ENCODE measurements around the gene BMPR2. TPM values are rescaled to one million over a fixed set of nuclear protein-coding genes. Genes with fewer than 3 reads are reported as not detected.

Gene BMPR2
- total and polyA plus RNA-seq, 2 of the 8 experiments (the other 6 are each of a cell fraction or from before 2014, with no cell fraction given): 5.5 to 19.8 TPM

- no peak for FAIRE-seq
- no peak for TF ChIP-seq CHD1 (IDR thresholded peaks at IDR 0.05; ENCODE audit: low read depth, low read length)
- TF ChIP-seq RAD21 (IDR thresholded peaks at IDR 0.05 in 1 of 2, conservative IDR thresholded peaks at IDR 0.05 in 1 of 2; ENCODE audit: low read depth in 2 of 2, low read length in 2 of 2): peak; percentile 22; a peak in 2 of 4 replicates
- TF ChIP-seq, protein P1, sequence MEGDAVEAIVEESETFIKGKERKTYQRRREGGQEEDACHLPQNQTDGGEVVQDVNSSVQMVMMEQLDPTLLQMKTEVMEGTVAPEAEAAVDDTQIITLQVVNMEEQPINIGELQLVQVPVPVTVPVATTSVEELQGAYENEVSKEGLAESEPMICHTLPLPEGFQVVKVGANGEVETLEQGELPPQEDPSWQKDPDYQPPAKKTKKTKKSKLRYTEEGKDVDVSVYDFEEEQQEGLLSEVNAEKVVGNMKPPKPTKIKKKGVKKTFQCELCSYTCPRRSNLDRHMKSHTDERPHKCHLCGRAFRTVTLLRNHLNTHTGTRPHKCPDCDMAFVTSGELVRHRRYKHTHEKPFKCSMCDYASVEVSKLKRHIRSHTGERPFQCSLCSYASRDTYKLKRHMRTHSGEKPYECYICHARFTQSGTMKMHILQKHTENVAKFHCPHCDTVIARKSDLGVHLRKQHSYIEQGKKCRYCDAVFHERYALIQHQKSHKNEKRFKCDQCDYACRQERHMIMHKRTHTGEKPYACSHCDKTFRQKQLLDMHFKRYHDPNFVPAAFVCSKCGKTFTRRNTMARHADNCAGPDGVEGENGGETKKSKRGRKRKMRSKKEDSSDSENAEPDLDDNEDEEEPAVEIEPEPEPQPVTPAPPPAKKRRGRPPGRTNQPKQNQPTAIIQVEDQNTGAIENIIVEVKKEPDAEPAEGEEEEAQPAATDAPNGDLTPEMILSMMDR (IDR thresholded peaks at IDR 0.05; ENCODE audit: control extremely low read depth in 1 of 3, insufficient read depth in 1 of 3, low read depth in 1 of 3, low read length in 3 of 3): peak in 1 of 3 experiments; percentile 12; a peak in 1 of 4 replicates
- Histone ChIP-seq H4K20me1 (replicated peaks in 1 of 2; ENCODE audit: control insufficient read depth in 1 of 2, insufficient read depth in 2 of 2, low read length in 2 of 2) (no peaks in the 10 kb centered on the region), H3K27ac (ENCODE audit: low read depth, low read length) (no peak overlapping the region), H3K18ac (ENCODE audit: extremely low read depth, low read length) (no peak overlapping the region), H4K91ac (replicated peaks; ENCODE audit: insufficient read length, low read length) (no peak overlapping the region), H4K5ac (ENCODE audit: insufficient read length, low read depth, low read length) (no peak overlapping the region), H2AK5ac (ENCODE audit: low read depth, low read length) (no peak overlapping the region), H4K8ac (ENCODE audit: extremely low read depth, insufficient read depth, low read length) (no peak overlapping the region), H3K9ac (replicated peaks in 1 of 4; ENCODE audit: extremely low read depth in 1 of 4, low read depth in 3 of 4, low read length in 3 of 4) (no peak overlapping the region), H3K4me3 (ENCODE audit: extremely low read depth in 1 of 4, insufficient read depth in 2 of 4, low read depth in 3 of 4, low read length in 4 of 4) (no peak overlapping the region), H2BK5ac (ENCODE audit: low read depth, low read length) (no peak overlapping the region), H3K56ac (replicated peaks; ENCODE audit: insufficient read length, low read depth, low read length) (no peak overlapping the region), H3K4ac (replicated peaks; ENCODE audit: insufficient read length, low read depth, low read length) (no peak overlapping the region), H2BK120ac (replicated peaks; ENCODE audit: low read depth, low read length) (no peak overlapping the region), H3K4me2 (ENCODE audit: insufficient read depth in 1 of 2, low read depth in 2 of 2, low read length in 2 of 2) (no peak overlapping the region), H2AFZ (ENCODE audit: low read length) (no peak overlapping the region), H3K27me3 (replicated peaks in 1 of 4; ENCODE audit: control insufficient read depth in 3 of 4, extremely low read depth in 1 of 4, insufficient read depth in 3 of 4, low read length in 3 of 4) (no peaks in the 10 kb centered on the region), H3K4me1 (replicated peaks in 1 of 4; ENCODE audit: control insufficient read depth in 3 of 4, insufficient read depth in 4 of 4, low read length in 3 of 4) (peaks cover 0 to 2% (median 0%) of the 10 kb centered on the region in 4 experiments; a peak in 2 of 7 replicates), H2BK20ac (ENCODE audit: low read length) (no peak overlapping the region), H3K23ac (ENCODE audit: insufficient read length) (no peak overlapping the region), H3K14ac (ENCODE audit: insufficient read length) (no peak overlapping the region), H3K23me2 (ENCODE audit: low read depth, low read length) (no peaks in the 10 kb centered on the region), H3K36me3 (ENCODE audit: control insufficient read depth in 2 of 4, insufficient read depth in 4 of 4, low read length in 3 of 4) (peaks cover 0 to 2% (median 0%) of the 10 kb centered on the region in 4 experiments; a peak in 1 of 8 replicates), H3K79me2 (ENCODE audit: control insufficient read depth in 1 of 2, insufficient read depth in 2 of 2, low read length in 2 of 2) (no peaks in the 10 kb centered on the region), H3K9me3 (ENCODE audit: insufficient read depth in 2 of 2, low read depth in 1 of 2, low read length in 1 of 2) (no peaks in the 10 kb centered on the region), H2BK12ac (ENCODE audit: low read depth, low read length) (no peak overlapping the region), H2BK15ac (ENCODE audit: low read length) (no peak overlapping the region), H3K79me1 (ENCODE audit: low read depth, low read length) (no peaks in the 10 kb centered on the region)
- ChIA-PET POLR2A (ENCODE audit: partially characterized antibody) (no interaction called here), CTCF (ENCODE audit: partially characterized antibody) (interaction anchor here (0.6 to 2.0 kb wide), 7 partner anchors 9 to 1341 kb away, joined by 3 to 5 read pairs (median 4); no protein-coding TSS in a partner anchor)
- 78% methylated on average over 4 of the region's 4 CpGs; no CpG with 5 or more reads in 1 of the 2 experiments for WGBS, 2 experiments (ENCODE audit: extremely low coverage in 1 of 2, insufficient coverage in 1 of 2, insufficient read length in 1 of 2, insufficient replicate concordance in 2 of 2, low coverage in 1 of 2, low lambda C conversion rate in 2 of 2, missing lambda C conversion rate in 1 of 2)
- no peak for DNase-seq (ENCODE audit: low read depth in 1 of 2, low spot score in 2 of 2)
These were observed 115.4 kb downstream of the BMPR2 start for GRCh38 chr2:202491514-202491913.
